ENCODE results near the gene NEDD4L. TPM values are rescaled to one million over a fixed set of nuclear protein-coding genes. Genes with fewer than 3 reads are reported as not detected.

The NEDD4L gene
- total RNA-seq, 2 experiments from 2014 or later: 3.7 to 4.2 TPM

DNA sequence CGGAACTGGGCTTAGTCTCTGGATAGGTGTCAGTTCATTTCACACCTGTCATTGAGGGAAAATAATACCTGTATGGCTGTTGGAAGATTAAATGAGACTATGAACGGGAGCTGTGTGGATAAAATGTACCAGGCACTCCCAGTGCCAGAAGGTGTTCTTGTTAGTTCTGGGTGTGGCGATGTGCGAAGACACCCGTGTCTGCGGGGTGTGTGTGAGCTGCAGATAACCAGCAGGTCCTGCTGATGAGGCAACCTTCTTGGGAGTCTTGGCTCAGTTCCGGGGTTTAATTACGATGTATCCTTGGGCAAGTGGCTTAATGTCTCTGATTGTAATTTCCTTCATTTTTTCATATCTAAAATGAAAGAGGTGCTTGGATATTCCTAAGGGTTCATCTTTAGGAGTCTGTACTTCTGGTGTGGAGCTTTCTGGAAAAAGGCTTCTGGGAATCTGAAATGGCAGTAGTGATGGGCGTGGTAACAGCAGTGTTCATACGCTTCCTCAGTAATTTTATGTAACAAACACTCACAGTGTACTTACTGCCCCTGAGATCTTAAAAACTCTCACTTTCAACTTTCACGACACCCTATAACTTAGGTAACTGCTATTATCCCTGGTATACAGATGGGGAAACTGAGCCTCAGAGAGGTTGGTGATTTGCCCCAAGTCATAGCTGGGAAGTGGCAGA is 35.0 kb downstream of the NEDD4L start:
- POLR2A ChIA-PET: no interaction called here
- CTCF ChIA-PET: no interaction called here

GRCh38 chr18:58080451-58080850 is 36.4 kb downstream of the NEDD4L start:
- POLR2A ChIA-PET: no interaction called here
- CTCF ChIA-PET: no interaction called here

- POLR2A ChIA-PET: no interaction called here
These were observed 44.1 kb downstream of the NEDD4L start for GRCh38 chr18:58087928-58088690.

GRCh38 chr18:58088691-58089065 is 44.7 kb downstream of the NEDD4L start:
- ChIA-PET POLR2A (no interaction called here), CTCF (interaction anchor here (1.1 kb wide), 1 partner anchor 45 kb away, joined by 3 read pairs; the partner anchor contains the start of gene NEDD4L)

More at GRCh38 chr18:58087928-58088690, 44.1 kb downstream of the NEDD4L start:
- CTCF ChIA-PET: no interaction called here

GRCh38 chr18:58091099-58091611 is 47.1 kb downstream of the NEDD4L start:
- POLR2A ChIA-PET: no interaction called here
- CTCF ChIA-PET: no interaction called here

GRCh38 chr18:58093311-58093803 is 49.3 kb downstream of the NEDD4L start:
- ChIA-PET CTCF (no interaction called here), POLR2A (no interaction called here)

DNA sequence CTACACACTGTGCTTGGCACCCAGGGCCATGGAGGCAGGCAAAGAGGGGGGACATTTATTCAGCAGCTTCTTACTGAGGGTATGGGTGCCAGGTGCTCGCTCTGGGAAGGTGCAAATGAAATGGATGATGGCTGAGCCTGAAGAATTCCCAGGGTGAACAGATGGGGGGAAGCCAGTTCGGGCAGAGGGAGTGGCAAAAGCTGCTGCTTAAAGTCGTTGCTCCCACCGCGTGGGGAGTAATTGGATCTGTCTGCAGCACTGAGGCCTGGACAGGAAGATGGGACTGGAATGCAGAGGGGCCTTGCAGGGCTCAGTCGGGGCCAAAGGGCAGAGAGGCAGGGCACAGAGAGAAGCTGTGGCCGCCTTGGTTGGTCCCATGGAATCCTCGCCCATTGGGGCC is 51.2 kb downstream of the NEDD4L start:
- ChIA-PET CTCF (no interaction called here), POLR2A (no interaction called here)

DNA sequence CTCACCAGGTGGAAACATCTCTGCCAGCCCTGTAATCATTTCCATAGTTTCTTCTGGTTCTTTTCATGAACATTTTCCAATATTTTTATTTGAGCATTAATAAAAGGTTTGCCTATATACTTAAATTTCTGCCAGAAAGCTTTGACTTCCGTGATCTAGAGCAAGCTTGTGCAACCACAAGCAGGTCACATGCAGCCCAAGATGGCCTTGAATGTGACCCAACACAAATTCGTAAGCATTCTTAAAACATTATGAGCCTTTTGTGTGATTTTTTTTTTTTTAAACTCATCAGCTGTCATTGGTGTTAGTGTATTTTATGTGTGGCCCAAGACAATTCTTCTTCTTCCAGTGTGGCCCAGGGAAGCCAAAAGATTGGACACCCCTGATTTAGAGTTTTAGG is 51.6 kb downstream of the NEDD4L start:
- POLR2A ChIA-PET: no interaction called here
- CTCF ChIA-PET: no interaction called here

DNA sequence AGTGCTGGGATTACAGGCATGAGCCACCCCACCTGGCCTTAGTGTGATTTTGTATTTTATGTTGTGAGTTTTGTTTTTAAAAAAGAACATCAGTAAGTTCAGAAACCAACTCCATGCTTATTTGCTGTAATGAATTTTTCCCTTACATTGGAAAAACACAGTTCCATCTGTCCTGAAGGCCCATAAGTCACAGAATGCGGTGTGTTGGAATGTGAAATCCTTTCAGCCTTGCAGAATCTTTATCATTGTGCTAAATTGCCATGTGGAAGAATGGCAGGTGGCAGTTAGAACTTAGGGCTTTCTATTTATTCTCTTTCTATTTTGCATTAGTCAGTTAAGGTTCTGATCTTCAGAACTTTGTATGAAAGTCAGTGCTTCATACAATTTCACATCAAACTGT is 52.6 kb downstream of the NEDD4L start:
- CTCF ChIA-PET: no interaction called here
- POLR2A ChIA-PET: no interaction called here

GRCh38 chr18:58097121-58097906 is 53.3 kb downstream of the NEDD4L start:
- CTCF ChIA-PET: no interaction called here

GRCh38 chr18:58097907-58098166 is 53.8 kb downstream of the NEDD4L start:
- ChIA-PET POLR2A (no interaction called here), CTCF (no interaction called here)

More at GRCh38 chr18:58097121-58097906, 53.3 kb downstream of the NEDD4L start:
- POLR2A ChIA-PET: no interaction called here

GRCh38 chr18:58098706-58099105 is 54.7 kb downstream of the NEDD4L start:
- ChIA-PET POLR2A (no interaction called here), CTCF (no interaction called here)

DNA sequence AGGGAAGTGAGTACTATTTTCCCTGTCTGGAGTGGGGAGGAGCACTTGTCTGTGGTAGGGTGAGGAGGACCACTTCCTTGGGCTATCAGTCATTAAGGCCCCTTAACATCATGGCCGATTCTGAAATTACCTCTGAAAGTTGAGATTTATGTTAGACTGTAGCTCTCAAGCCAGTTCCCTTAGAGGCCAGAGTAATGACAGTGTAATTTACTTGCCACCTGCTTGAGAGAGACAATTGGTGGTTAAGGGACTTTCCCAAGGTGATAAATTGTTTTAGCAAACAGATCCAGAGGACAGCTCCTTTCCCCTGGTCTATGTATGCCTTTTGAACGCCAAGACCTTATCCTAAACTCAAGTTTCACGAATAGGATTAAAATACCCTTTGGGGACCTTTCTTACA is 56.1 kb downstream of the NEDD4L start:
- ChIA-PET CTCF (no interaction called here), POLR2A (no interaction called here)

GRCh38 chr18:58101291-58101794 is 57.3 kb downstream of the NEDD4L start:
- ChIA-PET POLR2A (no interaction called here), CTCF (no interaction called here)

- ChIA-PET CTCF (no interaction called here), POLR2A (no interaction called here)
These were observed 58.0 kb downstream of the NEDD4L start for GRCh38 chr18:58102018-58102417.

DNA sequence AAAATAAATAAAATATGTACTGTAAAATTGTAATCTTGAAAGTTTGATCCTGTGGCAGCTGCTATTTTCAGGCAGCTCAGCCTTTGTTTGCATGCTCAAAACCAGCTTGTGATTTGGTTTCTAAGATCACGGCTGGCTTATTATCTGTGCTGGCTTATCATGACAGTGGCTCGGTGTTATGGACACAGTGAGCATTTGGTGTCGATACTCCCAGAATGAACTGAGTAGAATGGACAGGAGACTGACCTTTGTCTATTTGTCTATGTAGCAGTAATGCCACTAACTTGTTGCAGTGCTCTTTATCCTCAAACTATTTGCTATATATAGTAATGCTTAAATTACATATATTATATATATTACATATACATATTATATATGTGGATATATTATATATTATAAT is 58.8 kb downstream of the NEDD4L start:
- POLR2A ChIA-PET: no interaction called here
- CTCF ChIA-PET: no interaction called here

GRCh38 chr18:58103339-58103985 is 59.4 kb downstream of the NEDD4L start:
- ChIA-PET POLR2A (no interaction called here), CTCF (no interaction called here)

- POLR2A ChIA-PET: no interaction called here
- CTCF ChIA-PET: interaction anchor here (1.1 kb wide), 1 partner anchor 18 kb away, joined by 3 read pairs; no protein-coding TSS in a partner anchor
These were observed 60.1 kb downstream of the NEDD4L start for GRCh38 chr18:58104096-58104495.

DNA sequence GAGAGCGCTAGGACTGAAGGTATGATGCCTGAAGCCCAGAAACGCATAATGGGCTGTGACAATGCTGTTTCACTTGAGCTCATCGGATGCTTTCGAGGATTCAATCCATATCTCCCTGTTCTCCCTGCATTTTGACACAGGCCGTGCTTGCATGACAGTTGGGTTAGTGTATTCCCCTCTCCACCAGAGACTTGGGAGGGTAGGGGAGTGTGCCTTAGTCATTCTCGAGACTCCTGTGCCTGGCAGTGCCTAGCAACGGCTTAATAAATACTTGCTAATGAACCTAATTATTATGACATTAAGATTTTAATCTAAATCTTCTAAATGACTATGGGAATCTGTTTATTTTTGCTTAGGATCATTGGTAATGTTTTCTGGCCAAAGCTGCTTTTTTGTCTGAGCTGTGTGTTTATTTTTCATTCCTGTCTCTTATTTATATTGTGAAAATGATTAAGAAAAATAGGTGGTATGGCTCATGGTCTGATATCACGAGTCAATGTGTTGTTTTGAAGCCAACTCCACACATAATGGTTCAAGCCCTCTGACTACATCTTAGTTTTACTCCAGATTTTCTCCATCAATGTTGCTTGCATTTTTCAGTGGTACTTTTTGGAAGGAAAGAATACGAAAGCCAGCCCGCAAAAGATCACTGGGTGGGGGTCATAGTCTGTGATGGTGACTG is 61.3 kb downstream of the NEDD4L start:
- POLR2A ChIA-PET: no interaction called here
- CTCF ChIA-PET: interaction anchor here (1.1 kb wide), 1 partner anchor 16 kb away, joined by 3 read pairs; no protein-coding TSS in a partner anchor

- CTCF ChIA-PET: no interaction called here
- POLR2A ChIA-PET: no interaction called here
These were observed 61.8 kb downstream of the NEDD4L start for GRCh38 chr18:58105888-58106260.

Data from activated CD8-positive, alpha-beta memory T cell treated with anti-CD3 and anti-CD28 coated beads for 36 hours (primary cell).